Spleen (tissue), 7 donors: Measurements from ENCODE around the gene AIF1L.

ENCODE experiments used
- CTCF ChIP-seq, 11 experiments: fragments of 200-600 bp in 7 of 11; fragments of 450-650 bp in 4 of 11; sonication (generic) in 4 of 11; IDR thresholded peaks in 8 of 11; conservative IDR thresholded peaks in 3 of 11; 1 replicate in 7 of 11; 2 replicates in 4 of 11; pipeline versions ENCODE4 v1.4.0 to v1.8.0; 2016 to 2021; ENCODE audit warnings: antibody characterized with exemption in 11 of 11, inconsistent platforms in 4 of 11, mild to moderate bottlenecking in 1 of 11
- POLR2A ChIP-seq, 3 donors: fragments of 450-650 bp; IDR thresholded peaks; one replicate each; pipeline ENCODE4 v1.5.1; 2017; ENCODE audit warnings: antibody characterized with exemption in 3 of 3, mild to moderate bottlenecking in 1 of 3
- POLR2AphosphoS5 ChIP-seq, 3 donors: sonication (generic); formaldehyde crosslinking; IDR thresholded peaks; one replicate each; pipeline ENCODE4 v1.5.1; 2017; ENCODE audit warnings: antibody characterized with exemption in 3 of 3
- donor health status: DM: no; HTN: no; CAD: no; lungs with moderate emphysema.
- donor health status: DM: no; HTN: no; CAD: no.
- donor health status: DM: no; HTN: no; CAD: no.

GRCh38 chr9:131125038-131125287, 28.6 kb downstream of the AIF1L start:
- TF ChIP-seq POLR2AphosphoS5 (IDR thresholded peaks at IDR 0.05) = no peak
- TF ChIP-seq CTCF (IDR thresholded peaks at IDR 0.05 in 8 of 11, conservative IDR thresholded peaks at IDR 0.05 in 3 of 11) = no peak
- TF ChIP-seq POLR2A (IDR thresholded peaks at IDR 0.05) = no peak
